Keratinocyte (primary cell): Measurements from ENCODE around the gene FAM135A.
"Not testable (repeated sequence)": the region's sequence is repeated elsewhere in the genome, so short reads cannot be mapped to it uniquely, and the experiment has no call there.

Experiments
- CTCF ChIP-seq, 3 experiments: IDR thresholded peaks in 1 of 3; conservative IDR thresholded peaks in 1 of 3; optimal IDR thresholded peaks in 1 of 3; 2 replicates in 2 of 3; 3 replicates in 1 of 3; pipeline versions ENCODE3 to v1.5.1; 2011; ENCODE audit warnings: low read length in 3 of 3, mild to moderate bottlenecking in 3 of 3, moderate library complexity in 2 of 3, control low read depth in 1 of 3, inconsistent platforms in 1 of 3; ENCODE audit not compliant: insufficient read depth in 2 of 3; ENCODE audit errors: extremely low read depth in 1 of 3
- EZH2 ChIP-seq: IDR thresholded peaks from one replicate; pipeline ENCODE4 v1.6.1; 2012; ENCODE audit warnings: inconsistent platforms, mild to moderate bottlenecking, low read length, moderate library complexity

GRCh38 chr6:70495790-70496189 is 82.5 kb downstream of the FAM135A start:
- not testable (repeated sequence) for TF ChIP-seq CTCF (optimal IDR thresholded peaks at IDR 0.05 in 1 of 3, IDR thresholded peaks at IDR 0.05 in 1 of 3, conservative IDR thresholded peaks at IDR 0.05 in 1 of 3; ENCODE audit: extremely low read depth in 1 of 3, insufficient read depth in 2 of 3, low read length in 3 of 3); EZH2
